Measurements from ENCODE around the gene GALNT9. TPM values are rescaled to one million over a fixed set of nuclear protein-coding genes. Genes with fewer than 3 reads are reported as not detected.

GALNT9 gene
- total RNA-seq, 1 donor from 2014 or later, result not detected

- DNase-seq (ENCODE audit: low spot score) (no peak), ATAC-seq (peak; percentile 41)
- intact Hi-C loops (cut with DNase I), result no loop called here
These were observed 10.8 kb downstream of the GALNT9 start for GRCh38 chr12:132318618-132319033.

GRCh38 chr12:132318135-132318534 lies 11.3 kb downstream of the GALNT9 start:
- ATAC-seq (no peak), DNase-seq (ENCODE audit: low spot score) (no peak)
- intact Hi-C loops (cut with DNase I), result no loop called here

GRCh38 chr12:132317233-132317938 lies 12.0 kb downstream of the GALNT9 start:
- ATAC-seq, result no peak
- intact Hi-C loops (cut with DNase I), result no loop called here
- DNase-seq (ENCODE audit: low spot score), result no peak

- no peak for ATAC-seq
- DNase-seq (ENCODE audit: low spot score), result no peak
- intact Hi-C loops (cut with DNase I), result no loop called here
These were observed 12.7 kb downstream of the GALNT9 start for GRCh38 chr12:132316497-132317232.

- DNase-seq (ENCODE audit: low spot score) (no peak), ATAC-seq (no peak)
- intact Hi-C loops (cut with DNase I), result no loop called here
These were observed 13.4 kb downstream of the GALNT9 start for GRCh38 chr12:132315951-132316350.

GRCh38 chr12:132315507-132315906 lies 13.9 kb downstream of the GALNT9 start:
- intact Hi-C loops (cut with DNase I), result no loop called here
- ATAC-seq, result no peak
- DNase-seq (ENCODE audit: low spot score), result no peak

- DNase-seq (ENCODE audit: low spot score) (no peak), ATAC-seq (no peak)
- intact Hi-C loops (cut with DNase I), result no loop called here
These were observed 14.7 kb downstream of the GALNT9 start for GRCh38 chr12:132314516-132315233.

GRCh38 chr12:132314035-132314434 lies 15.4 kb downstream of the GALNT9 start:
- ATAC-seq (no peak), DNase-seq (ENCODE audit: low spot score) (no peak)
- intact Hi-C loops (cut with DNase I), result no loop called here

GRCh38 chr12:132313182-132313581 lies 16.2 kb downstream of the GALNT9 start:
- DNase-seq (ENCODE audit: low spot score) (no peak), ATAC-seq (no peak)
- intact Hi-C loops (cut with DNase I), result no loop called here

- no peak for DNase-seq (ENCODE audit: low spot score)
- intact Hi-C loops (cut with DNase I), result no loop called here
- ATAC-seq, result no peak
These were observed 16.9 kb downstream of the GALNT9 start for GRCh38 chr12:132312516-132312915.

- DNase-seq (ENCODE audit: low spot score) (no peak), ATAC-seq (no peak)
- intact Hi-C loops (cut with DNase I), result no loop called here
These were observed 18.0 kb downstream of the GALNT9 start for GRCh38 chr12:132311201-132311915.

GRCh38 chr12:132310181-132311040 lies 19.0 kb downstream of the GALNT9 start:
- ATAC-seq (no peak), DNase-seq (ENCODE audit: low spot score) (no peak)
- intact Hi-C loops (cut with DNase I), result no loop called here

- intact Hi-C loops (cut with DNase I), result no loop called here
- DNase-seq (ENCODE audit: low spot score), result no peak
- no peak for ATAC-seq
These were observed 19.7 kb downstream of the GALNT9 start for GRCh38 chr12:132309596-132310086.

GRCh38 chr12:132308853-132309595 lies 20.4 kb downstream of the GALNT9 start:
- DNase-seq (ENCODE audit: low spot score) (no peak), ATAC-seq (no peak)
- intact Hi-C loops (cut with DNase I), result no loop called here

GRCh38 chr12:132307976-132308852 lies 21.2 kb downstream of the GALNT9 start:
- ATAC-seq, result no peak
- intact Hi-C loops (cut with DNase I), result no loop called here
- DNase-seq (ENCODE audit: low spot score), result no peak

GRCh38 chr12:132306885-132307191 lies 22.6 kb downstream of the GALNT9 start:
- DNase-seq (ENCODE audit: low spot score), result no peak
- intact Hi-C loops (cut with DNase I), result no loop called here

More at GRCh38 chr12:132306885-132307191, 22.6 kb downstream of the GALNT9 start:
- no peak for ATAC-seq

Measured in sciatic nerve (tissue), 2 donors.